ENCODE measurements around the gene STOX2. TPM values are rescaled to one million over a fixed set of nuclear protein-coding genes. Genes with fewer than 3 reads are reported as not detected.

The STOX2 gene, protein sequence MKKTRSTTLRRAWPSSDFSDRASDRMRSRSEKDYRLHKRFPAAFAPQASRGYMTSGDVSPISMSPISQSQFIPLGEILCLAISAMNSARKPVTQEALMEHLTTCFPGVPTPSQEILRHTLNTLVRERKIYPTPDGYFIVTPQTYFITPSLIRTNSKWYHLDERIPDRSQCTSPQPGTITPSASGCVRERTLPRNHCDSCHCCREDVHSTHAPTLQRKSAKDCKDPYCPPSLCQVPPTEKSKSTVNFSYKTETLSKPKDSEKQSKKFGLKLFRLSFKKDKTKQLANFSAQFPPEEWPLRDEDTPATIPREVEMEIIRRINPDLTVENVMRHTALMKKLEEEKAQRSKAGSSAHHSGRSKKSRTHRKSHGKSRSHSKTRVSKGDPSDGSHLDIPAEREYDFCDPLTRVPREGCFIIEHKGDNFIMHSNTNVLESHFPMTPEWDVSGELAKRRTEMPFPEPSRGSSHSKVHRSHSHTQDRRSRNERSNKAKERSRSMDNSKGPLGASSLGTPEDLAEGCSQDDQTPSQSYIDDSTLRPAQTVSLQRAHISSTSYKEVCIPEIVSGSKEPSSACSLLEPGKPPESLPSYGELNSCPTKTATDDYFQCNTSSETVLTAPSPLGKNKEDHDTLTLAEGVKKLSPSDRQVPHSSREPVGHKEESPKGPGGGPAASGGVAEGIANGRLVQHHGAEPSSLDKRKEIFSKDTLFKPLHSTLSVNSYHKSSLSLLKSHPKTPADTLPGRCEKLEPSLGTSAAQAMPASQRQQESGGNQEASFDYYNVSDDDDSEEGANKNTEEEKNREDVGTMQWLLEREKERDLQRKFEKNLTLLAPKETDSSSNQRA (N-terminal part only)
- 10 to 100 TPM in 1 of 12 donors, 1 to 10 TPM in 10, not detected in 1; 4.8 to 12.6 (median 5.7) TPM for polyA plus RNA-seq (ENCODE audit: insufficient read length in 12 of 12)
- long read RNA-seq, donor 1, result 0 reads
- long read RNA-seq, donor 2, full-length matches to known transcripts, result 1 of 1 reads
- long read RNA-seq, donor 2, partial matches to known transcripts, result 0 of 1 reads
- long read RNA-seq, donor 2, other reads (novel, unspliced or antisense), result 0 of 1 reads
- long read RNA-seq, donor 3, result 0 reads
- long read RNA-seq, donor 4, result 0 reads
- long read RNA-seq, donor 5, result 0 reads
- long read RNA-seq, donor 6, result 0 reads
- long read RNA-seq, donor 7, result 0 reads
- long read RNA-seq, donor 8, partial matches to known transcripts, result 0 of 1 reads
- long read RNA-seq, donor 8, other reads (novel, unspliced or antisense), result 0 of 1 reads
- long read RNA-seq, donor 9, result 0 reads
- long read RNA-seq, donor 10, full-length matches to known transcripts, result 1 of 1 reads
- long read RNA-seq, donor 10, partial matches to known transcripts, result 0 of 1 reads
- long read RNA-seq, donor 10, other reads (novel, unspliced or antisense), result 0 of 1 reads
- long read RNA-seq, donor 11, full-length matches to known transcripts, result 1 of 1 reads
- long read RNA-seq, donor 11, partial matches to known transcripts, result 0 of 1 reads
- long read RNA-seq, donor 11, other reads (novel, unspliced or antisense), result 0 of 1 reads

- DNase-seq, result peak; percentile 77
Observed at GRCh38 chr4:183905081-183905592, at the start of gene STOX2. Gene STOX2, plus strand, starts transcription at chr4:183905307. Its CDS starts 1,484 bp downstream, at chr4:183906791.

DNA sequence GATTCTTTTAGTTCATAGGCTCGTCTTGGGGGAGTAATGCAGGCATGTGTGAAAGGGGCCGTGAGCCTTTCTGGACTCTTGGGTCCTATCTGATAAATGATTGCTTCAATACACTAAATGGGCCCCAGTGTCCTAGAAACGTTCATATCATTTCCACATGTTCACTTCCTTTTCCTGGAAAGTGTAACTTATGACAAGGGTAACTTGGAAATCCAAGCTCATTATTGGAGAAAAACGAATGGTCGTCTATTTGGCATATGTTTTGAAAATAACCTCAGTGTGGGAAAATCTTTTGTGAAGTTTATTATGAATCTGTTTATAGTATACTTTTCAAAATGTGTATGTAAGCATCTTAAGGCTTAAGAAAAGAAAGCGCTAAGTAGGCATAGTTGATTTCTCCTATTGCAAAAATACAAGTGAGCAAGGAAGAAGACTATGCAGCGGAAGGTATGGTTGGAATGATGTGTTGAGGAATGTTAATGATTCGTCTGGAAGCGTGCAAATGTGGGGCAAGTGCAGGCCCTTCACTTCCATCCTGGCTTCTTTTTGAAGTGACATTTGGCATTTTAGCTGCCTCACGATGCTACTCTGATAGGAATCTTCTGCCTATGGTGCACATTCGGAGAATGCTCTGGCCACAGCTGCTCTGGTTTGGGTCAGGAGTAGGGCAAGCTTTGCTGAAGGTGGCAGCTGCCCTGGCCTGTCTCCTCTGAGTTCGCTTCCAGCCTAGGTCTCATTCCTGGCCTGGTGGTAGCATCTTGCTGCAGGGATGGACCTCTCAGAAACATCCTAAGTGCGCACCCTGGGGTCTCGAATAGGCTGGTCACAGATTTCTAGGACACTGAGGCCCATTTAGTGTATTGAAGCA lies 49.5 kb upstream of the STOX2 start:
- no peak for DNase-seq

- DNase-seq, result no peak
Observed at GRCh38 chr4:183857040-183857439, 48.1 kb upstream of the STOX2 start.

DNA sequence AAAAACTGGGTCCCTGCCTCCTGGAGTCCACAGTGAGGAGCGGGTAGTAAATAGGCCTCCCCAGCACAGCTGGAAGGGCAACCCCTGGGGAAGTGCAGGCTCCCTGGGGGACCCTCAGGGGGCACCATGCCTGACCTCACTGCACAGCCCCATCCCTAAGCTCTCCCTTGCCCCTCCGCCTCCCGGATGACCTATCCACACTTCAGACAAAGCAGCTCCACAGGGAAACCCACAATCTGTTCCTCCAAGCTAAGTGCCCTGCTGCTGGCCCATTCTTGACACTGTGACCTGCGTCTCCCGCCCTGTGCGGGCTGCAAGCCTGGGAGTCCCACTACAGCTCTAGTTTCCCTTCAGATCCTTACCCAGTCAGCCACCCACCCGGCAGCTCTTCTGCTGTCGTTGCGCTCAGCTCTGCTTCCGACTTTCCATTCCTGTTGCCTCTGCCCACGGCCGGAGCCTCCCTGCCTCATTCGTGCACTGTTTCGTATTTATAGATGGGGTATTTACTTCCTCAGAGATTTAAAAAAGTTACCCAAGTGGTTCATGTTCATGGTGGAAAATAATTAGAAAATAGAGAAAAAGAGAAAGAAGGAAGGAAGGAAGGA lies 47.0 kb upstream of the STOX2 start:
- DNase-seq, result no peak

DNA sequence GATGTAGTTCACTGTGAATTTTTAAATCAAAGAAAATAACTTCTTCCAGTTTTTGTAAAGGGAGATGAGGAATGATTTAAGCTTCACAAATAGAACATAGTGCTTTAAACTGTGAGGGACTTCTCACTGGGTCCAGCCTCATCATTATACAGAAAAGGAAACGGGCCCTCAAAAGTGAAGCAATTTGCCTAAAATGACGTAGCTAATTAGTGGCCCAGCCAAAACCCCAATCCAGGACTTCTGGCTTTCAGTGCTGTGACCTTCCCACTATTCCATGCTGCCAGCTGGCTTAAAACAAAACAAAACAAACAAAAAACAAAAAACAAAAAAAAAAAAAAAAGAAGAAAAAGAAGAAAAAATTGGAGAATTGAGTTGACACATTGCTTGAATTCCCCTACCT lies 45.0 kb upstream of the STOX2 start:
- no peak for DNase-seq

GRCh38 chr4:183860731-183861130 lies 44.4 kb upstream of the STOX2 start:
- DNase-seq, result peak; percentile 42

DNA sequence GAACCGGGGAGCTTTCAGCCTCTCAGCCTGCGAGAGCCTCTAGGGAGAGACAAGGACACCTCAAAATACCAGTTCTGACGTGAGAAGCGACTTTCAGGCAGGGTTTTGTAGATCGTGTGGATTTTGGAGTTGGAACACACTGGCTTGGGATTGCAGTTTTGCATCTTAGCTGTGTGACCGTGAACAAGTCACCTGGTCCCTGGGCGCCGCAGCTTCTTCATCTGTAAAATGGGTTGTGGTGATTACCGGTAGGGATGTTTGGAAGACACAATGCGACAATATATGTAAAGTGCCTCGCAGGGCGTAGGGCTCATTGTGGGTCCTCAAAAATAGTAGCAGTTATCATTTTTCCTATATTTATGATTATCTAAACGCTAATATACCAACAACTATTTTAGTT lies 43.7 kb upstream of the STOX2 start:
- DNase-seq, result no peak

GRCh38 chr4:183863155-183863825 lies 41.8 kb upstream of the STOX2 start:
- DNase-seq, result no peak

DNA sequence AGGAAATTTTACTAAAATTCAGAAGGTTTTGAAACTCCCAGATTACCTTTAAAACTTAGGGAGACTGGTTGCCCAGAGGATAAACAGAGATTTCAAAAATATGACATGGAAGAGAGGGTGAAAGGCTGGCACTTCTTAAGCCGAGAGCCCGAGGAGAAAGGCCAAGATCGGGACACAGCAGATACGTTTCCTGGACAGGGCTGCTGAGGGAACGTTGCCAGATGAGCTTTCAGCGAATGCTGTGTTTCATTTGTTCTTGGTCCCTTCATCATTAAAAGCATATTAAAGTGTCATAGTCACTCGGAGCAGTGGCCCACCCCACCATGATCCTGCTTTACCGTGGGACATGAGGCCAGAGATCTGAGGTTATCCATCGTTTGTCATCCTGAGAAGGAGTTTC lies 37.9 kb upstream of the STOX2 start:
- DNase-seq, result no peak

DNA sequence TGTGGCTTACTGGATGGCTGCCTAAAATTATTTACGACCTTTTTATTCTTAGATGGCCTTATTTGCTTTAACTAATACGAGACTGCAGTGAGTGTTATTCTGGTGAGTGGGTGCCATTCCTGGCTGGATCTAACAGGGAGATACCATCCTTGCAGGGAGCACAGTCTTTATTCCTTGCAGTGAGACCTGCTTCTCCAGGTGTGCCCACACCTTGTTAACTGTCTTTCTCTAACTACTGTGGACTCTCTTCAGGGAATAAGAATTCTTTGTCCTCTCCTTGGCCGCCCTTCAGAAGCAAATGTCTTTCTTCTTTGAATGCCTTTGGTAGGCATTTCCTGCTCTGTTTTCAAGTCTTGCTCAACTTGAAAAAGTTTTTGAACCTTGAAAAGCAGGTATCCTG lies 34.1 kb upstream of the STOX2 start:
- no peak for DNase-seq

GRCh38 chr4:183871581-183871980 lies 33.5 kb upstream of the STOX2 start:
- no peak for DNase-seq

GRCh38 chr4:183872531-183872930 lies 32.6 kb upstream of the STOX2 start:
- DNase-seq, result no peak

- DNase-seq, result no peak
Observed at GRCh38 chr4:183873409-183874185, 31.5 kb upstream of the STOX2 start.

DNA sequence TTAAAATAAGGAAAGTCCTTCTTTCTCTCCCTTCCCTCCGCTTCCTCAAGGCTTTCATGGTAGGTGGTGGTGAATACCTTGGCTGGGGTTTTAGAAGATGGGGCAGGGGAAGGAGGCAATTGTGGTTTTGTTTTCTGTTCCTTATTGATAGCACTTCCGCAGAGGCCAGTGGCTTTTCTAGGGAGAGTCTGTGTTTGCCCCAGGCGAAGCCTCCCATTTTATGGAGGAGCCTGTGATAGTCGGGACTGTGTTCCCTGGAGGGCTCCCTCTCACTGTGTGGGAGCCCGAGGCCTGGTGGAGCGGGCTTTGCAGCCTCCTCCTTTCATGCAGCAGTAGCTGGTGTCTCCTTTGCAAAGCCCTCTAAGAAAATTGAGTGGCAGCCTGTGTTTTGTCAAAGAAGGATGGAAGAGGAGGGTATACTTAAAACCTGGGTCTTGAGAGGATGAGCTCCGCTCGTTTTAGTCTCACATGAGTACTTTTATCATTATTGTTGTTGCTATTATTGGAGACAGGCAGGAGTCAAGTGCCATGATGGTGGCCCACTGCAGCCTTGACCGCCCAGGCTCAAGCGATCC lies 29.8 kb upstream of the STOX2 start:
- no peak for DNase-seq

DNA sequence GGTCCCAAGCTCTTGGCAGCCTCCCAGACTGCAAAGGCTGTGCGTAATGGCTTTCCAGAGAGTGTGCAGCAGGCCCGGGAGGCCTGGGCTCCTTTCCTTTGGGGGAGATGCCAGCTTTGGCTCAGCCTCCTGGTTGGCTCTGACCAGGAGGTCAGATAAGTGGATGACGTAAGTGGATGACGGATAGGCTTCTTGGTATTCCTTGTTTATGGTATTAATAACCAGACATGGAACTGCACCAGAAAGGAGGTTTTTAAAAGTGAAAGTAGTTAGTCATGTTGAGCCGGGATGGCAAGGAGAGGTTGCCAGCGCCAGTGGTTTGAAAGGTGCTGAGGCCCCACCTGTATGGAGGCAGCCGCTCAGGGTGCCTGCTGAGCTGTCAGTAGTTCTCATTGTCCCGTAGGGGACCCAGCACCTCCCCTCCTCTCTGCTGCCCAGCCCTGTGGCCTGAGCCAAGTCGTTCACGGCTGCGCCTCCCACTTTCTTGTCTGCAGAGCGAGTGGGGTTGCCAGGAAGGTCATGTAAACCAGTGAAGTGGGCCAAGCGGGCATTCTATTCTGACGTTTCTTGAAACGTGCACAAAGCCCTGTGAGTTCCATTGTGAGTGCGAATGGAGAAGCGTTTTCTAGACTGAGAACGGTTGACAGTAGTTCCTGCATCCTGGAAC lies 28.7 kb upstream of the STOX2 start:
- peak; percentile 52 for DNase-seq

- DNase-seq, result no peak
Observed at GRCh38 chr4:183878251-183878970, 26.7 kb upstream of the STOX2 start.
